ENCODE results near the gene NR0B2.
A peak's percentile ranks its signal among the peaks of the same experiment; 100 is the strongest.
"Not testable (repeated sequence)": the region's sequence is repeated elsewhere in the genome, so short reads cannot be mapped to it uniquely, and the experiment has no call there.

Gene NR0B2

GRCh38 chr1:26888231-26888630 is 25.5 kb downstream of the NR0B2 start:
- no peak for DNase-seq

DNA sequence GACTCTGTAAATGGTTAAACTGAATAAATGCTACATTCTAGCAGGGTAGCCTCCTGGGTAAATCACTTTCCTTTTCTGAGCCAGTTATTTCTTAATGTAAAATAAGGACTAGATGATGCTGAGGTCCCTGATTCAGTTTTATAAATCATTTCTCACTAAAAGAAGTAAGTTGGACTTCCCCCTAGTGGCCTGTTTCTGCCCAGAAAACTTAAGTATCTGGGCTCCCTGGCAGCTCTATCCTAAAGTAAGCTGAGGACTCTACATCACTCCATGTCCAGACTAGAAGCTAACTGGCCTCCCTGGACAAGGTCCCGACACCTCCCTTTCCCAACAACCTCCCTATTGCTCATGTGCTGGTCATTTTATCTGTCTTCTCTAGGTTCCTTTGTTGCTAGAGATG is 26.6 kb downstream of the NR0B2 start:
- DNase-seq, result peak; percentile 35

DNA sequence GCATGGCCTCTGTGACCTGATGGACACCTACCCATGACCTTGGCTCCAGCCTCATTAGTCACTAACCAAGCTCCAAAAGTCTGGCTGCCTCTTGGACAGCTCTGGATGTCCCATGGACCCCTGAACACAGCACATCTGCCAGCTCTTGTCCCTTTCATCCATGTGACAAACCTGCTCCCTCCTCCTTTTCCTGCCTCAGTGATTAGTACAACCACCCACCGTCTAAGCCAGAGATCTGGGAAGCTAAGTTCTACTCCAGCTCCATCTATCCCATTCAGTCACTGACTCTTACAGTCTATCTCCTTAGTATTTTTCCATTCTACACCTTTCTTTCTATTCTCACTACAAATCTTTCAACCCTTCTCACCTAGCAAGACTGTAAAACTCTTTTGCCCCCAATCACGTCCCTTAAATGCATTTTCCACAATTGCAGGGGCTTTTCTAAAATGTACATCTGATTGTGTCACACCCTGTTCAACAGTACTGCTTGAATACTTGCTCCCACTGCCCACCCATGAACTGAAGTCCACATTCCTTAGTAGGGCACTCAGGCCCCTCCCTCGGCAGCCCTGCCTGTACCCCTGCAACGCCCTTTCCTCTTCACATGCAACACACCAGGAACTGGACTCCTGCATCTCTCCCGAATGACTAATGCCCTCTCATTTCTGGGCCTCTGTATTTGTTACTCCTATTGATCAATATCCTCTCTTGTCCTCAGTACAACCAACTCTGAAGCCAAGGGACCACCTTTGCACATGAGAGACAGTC is 30.9 kb downstream of the NR0B2 start:
- DNase-seq, result no peak

DNA sequence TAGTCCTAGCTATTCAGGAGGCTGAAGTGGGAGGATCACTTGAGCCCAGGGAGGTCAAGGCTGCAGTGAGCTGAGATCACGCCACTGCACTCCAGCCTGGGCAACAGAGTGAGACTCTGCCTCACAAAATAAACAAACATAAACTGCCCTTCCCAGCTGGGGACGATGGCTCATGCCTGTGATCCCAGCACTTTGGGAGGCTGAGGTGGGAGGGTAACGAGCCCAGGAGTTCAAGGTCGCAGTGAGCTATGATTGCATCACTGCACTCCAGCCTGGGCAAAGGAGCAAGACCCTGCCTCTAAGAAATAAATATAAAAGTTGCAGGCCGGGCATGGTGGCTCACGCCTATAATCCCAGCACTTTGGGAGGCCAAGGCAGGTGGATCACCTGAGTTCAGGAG is 32.2 kb downstream of the NR0B2 start:
- DNase-seq, result not testable (repeated sequence)

DNA sequence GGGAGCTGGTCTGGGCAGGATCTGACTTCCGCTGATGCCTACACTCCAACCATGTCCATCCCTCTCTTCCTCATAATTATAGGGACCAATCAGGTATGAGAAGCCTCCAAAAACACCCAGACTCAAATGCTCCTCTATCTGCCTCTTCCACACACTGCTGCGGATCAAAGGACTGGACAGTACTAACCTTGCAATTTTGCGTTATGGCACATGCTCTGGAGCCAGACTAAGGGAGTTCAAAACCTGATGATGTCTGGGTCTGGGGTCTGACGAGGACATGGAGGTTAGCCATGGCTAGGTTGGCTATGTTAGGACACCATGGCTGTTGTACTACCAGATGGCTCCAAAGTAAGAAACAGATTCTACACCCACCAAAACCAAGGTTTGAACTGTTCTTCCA is 34.0 kb downstream of the NR0B2 start:
- DNase-seq, result no peak

- no peak for DNase-seq
These were observed 36.4 kb downstream of the NR0B2 start for GRCh38 chr1:26877326-26877725.

DNA sequence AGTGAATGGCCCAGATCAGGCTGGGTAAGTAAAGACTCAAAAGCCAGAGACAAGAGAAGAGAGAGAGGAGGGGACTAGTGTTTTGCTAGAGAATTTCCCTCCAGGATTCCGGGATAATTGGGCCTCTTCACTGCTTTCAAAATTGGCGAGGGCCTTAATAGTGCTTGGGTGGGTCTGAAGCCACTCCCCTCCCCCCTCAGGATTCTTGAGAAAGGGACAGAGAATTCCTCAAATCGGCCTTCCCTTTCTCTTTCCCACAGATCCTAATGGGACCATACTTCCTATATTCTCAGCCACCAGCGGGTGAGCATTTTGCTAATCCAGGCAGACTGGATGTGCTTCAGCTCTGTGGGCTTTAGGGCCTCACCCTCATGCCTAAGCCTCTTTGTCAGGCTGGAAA is 38.9 kb downstream of the NR0B2 start:
- no peak for DNase-seq

- not testable (repeated sequence) for DNase-seq
These were observed 40.7 kb downstream of the NR0B2 start for GRCh38 chr1:26873097-26873496.

- DNase-seq, result peak; percentile 98
These were observed 48.9 kb downstream of the NR0B2 start for GRCh38 chr1:26864610-26865480.

DNA sequence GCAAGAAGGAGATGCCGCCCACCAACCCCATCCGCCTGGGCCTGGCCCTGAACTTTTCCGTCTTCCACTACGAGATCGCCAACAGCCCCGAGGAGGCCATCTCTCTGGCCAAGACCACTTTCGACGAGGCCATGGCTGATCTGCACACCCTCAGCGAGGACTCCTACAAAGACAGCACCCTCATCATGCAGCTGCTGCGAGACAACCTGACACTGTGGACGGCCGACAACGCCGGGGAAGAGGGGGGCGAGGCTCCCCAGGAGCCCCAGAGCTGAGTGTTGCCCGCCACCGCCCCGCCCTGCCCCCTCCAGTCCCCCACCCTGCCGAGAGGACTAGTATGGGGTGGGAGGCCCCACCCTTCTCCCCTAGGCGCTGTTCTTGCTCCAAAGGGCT is 50.1 kb downstream of the NR0B2 start:
- no peak for DNase-seq

GRCh38 chr1:26862781-26863684 is 50.7 kb downstream of the NR0B2 start, which contains the start of gene SFN:
SFN (plus strand) TSS chr1:26863149; CDS start chr1:26863213, 64 bp downstream.
- no peak for DNase-seq

GRCh38 chr1:26861889-26862378 is 51.8 kb downstream of the NR0B2 start:
- no peak for DNase-seq
